HEK293 (cell line): ENCODE measurements around the gene COL4A3.

Experiments used
- EGR2 ChIP-seq: fragments of 450-650 bp; formaldehyde crosslinking; IDR thresholded peaks from 2 replicates; pipeline ENCODE4 v1.5.1; 2016; ENCODE audit warnings: low read depth, missing biosample characterization, missing genetic modification characterization
- PRDM1 ChIP-seq: fragments of 450-650 bp; formaldehyde crosslinking; IDR thresholded peaks from 2 replicates; pipeline ENCODE4; 2016; ENCODE audit warnings: missing biosample characterization, missing genetic modification characterization
- ZBTB20 ChIP-seq: fragments of 450-650 bp; formaldehyde crosslinking; IDR thresholded peaks from 2 replicates; pipeline ENCODE4 v1.5.1; 2016; ENCODE audit warnings: missing biosample characterization, missing genetic modification characterization
- ZBTB8A ChIP-seq: fragments of 450-650 bp; formaldehyde crosslinking; IDR thresholded peaks from 2 replicates; pipeline ENCODE4 v1.5.1; 2016; ENCODE audit warnings: missing biosample characterization, missing genetic modification characterization
- ZNF23 ChIP-seq: fragments of 450-650 bp; formaldehyde crosslinking; IDR thresholded peaks from 2 replicates; pipeline ENCODE4 v1.5.1; 2016; ENCODE audit warnings: missing biosample characterization, missing genetic modification characterization, borderline replicate concordance
- ZNF391 ChIP-seq: fragments of 450-650 bp; formaldehyde crosslinking; IDR thresholded peaks from 2 replicates; pipeline ENCODE4 v1.5.1; 2016; ENCODE audit warnings: low read depth, missing biosample characterization, missing genetic modification characterization, borderline replicate concordance
- ZNF558 ChIP-seq: fragments of 450-650 bp; formaldehyde crosslinking; IDR thresholded peaks from 2 replicates; pipeline ENCODE4 v1.5.1; 2016; ENCODE audit warnings: missing biosample characterization, missing genetic modification characterization
- TF ChIP-seq, protein P1 (sequence below): fragments of 450-650 bp; formaldehyde crosslinking; IDR thresholded peaks from 2 replicates; pipeline ENCODE4 v1.5.1; 2016; ENCODE audit warnings: missing biosample characterization, missing genetic modification characterization
- TF ChIP-seq, protein P2 (sequence below): fragments of 450-650 bp; formaldehyde crosslinking; IDR thresholded peaks from 2 replicates; pipeline ENCODE4 v1.5.1; 2016; ENCODE audit warnings: missing biosample characterization, missing genetic modification characterization

DNA sequence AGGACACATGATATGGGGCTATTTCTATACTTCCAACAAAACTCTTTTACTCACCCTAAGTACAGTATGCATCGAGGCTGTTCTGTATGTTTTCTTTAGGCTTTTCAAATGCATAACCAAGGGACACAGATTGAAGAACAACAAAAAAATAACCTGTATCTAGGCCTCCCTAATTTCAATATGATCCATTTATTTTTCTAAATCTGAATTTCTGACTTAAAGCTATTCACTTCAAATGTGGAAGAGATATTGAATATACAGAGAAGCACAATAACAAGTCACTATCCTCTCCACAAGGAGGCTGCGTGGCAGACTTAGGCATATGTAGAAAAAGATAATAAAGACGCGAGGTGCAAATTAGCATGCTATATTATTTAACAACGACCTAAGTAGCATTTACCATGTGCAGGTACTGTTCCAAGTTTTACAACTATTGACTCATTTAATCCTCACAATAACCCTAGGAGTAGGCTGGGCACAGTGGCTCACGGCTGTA, 121.4 kb downstream of the COL4A3 start:
- TF ChIP-seq ZBTB20 (tag by site-specific recombination) (no peak), ZNF23 (tag by site-specific recombination) (no peak), PRDM1 (no peak), ZBTB8A (tag by site-specific recombination) (no peak), EGR2 (tag by site-specific recombination) (no peak), ZNF391 (no peak), ZNF558 (tag by site-specific recombination) (no peak)
- TF ChIP-seq, protein P1, sequence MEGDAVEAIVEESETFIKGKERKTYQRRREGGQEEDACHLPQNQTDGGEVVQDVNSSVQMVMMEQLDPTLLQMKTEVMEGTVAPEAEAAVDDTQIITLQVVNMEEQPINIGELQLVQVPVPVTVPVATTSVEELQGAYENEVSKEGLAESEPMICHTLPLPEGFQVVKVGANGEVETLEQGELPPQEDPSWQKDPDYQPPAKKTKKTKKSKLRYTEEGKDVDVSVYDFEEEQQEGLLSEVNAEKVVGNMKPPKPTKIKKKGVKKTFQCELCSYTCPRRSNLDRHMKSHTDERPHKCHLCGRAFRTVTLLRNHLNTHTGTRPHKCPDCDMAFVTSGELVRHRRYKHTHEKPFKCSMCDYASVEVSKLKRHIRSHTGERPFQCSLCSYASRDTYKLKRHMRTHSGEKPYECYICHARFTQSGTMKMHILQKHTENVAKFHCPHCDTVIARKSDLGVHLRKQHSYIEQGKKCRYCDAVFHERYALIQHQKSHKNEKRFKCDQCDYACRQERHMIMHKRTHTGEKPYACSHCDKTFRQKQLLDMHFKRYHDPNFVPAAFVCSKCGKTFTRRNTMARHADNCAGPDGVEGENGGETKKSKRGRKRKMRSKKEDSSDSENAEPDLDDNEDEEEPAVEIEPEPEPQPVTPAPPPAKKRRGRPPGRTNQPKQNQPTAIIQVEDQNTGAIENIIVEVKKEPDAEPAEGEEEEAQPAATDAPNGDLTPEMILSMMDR (tag by site-specific recombination), result no peak
- TF ChIP-seq, protein P2, sequence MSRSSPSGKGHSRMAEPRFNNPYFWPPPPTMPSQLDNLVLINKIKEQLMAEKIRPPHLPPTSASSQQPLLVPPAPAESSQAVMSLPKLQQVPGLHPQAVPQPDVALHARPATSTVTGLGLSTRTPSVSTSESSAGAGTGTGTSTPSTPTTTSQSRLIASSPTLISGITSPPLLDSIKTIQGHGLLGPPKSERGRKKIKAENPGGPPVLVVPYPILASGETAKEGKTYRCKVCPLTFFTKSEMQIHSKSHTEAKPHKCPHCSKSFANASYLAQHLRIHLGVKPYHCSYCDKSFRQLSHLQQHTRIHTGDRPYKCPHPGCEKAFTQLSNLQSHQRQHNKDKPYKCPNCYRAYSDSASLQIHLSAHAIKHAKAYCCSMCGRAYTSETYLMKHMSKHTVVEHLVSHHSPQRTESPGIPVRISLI, result no peak
